Gastroesophageal sphincter (tissue), 3 donors: ENCODE data around the gene CPXM2.

Experiments used
- EP300 ChIP-seq: sonication (generic); formaldehyde crosslinking; IDR thresholded peaks from one replicate; pipeline ENCODE4 v1.6.1; 2017; ENCODE audit warnings: antibody characterized with exemption, mild to moderate bottlenecking
- POLR2A ChIP-seq, 2 donors: fragments of 450-650 bp; IDR thresholded peaks; one replicate each; pipeline ENCODE4 v1.6.1; 2017; ENCODE audit warnings: antibody characterized with exemption in 2 of 2, mild to moderate bottlenecking in 2 of 2, moderate library complexity in 1 of 2
- POLR2AphosphoS5 ChIP-seq: sonication (generic); formaldehyde crosslinking; IDR thresholded peaks from one replicate; pipeline ENCODE4 v1.6.1; 2017; ENCODE audit warnings: antibody characterized with exemption
- TF ChIP-seq, protein P1 (sequence below), 4 experiments: fragments of 200-600 bp in 2 of 4; fragments of 450-650 bp in 2 of 4; sonication (generic) in 1 of 4; IDR thresholded peaks; one replicate each; pipeline ENCODE4 v1.5.1; 2017 to 2019; ENCODE audit warnings: antibody characterized with exemption in 4 of 4, mild to moderate bottlenecking in 2 of 4, moderate library complexity in 2 of 4

DNA sequence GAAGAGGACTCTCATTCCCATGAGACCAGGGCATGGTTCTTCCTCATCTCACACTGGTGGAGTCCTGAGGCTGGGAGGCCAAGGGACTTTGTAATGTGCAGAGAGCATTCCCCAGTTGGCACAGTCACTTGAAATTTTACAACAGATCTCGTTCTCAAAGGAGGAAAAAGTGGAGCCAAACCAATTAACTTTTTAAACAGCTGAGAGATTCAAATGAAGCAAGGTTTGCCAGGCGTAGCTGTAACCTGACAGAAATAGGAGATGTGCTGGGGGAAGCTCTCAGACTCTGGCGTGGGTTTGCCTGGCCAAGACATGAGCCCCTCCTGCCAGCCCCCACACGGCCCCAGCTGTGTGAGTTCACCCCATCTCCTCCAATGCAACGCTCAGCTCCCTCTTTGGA, 12.0 kb upstream of the CPXM2 start:
- TF ChIP-seq POLR2A (IDR thresholded peaks at IDR 0.05): no peak
- TF ChIP-seq, protein P1, sequence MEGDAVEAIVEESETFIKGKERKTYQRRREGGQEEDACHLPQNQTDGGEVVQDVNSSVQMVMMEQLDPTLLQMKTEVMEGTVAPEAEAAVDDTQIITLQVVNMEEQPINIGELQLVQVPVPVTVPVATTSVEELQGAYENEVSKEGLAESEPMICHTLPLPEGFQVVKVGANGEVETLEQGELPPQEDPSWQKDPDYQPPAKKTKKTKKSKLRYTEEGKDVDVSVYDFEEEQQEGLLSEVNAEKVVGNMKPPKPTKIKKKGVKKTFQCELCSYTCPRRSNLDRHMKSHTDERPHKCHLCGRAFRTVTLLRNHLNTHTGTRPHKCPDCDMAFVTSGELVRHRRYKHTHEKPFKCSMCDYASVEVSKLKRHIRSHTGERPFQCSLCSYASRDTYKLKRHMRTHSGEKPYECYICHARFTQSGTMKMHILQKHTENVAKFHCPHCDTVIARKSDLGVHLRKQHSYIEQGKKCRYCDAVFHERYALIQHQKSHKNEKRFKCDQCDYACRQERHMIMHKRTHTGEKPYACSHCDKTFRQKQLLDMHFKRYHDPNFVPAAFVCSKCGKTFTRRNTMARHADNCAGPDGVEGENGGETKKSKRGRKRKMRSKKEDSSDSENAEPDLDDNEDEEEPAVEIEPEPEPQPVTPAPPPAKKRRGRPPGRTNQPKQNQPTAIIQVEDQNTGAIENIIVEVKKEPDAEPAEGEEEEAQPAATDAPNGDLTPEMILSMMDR (IDR thresholded peaks at IDR 0.05): no peak
- no peak for TF ChIP-seq POLR2AphosphoS5
- no peak for TF ChIP-seq EP300
